ENCODE results near the gene KLF16. TPM values are rescaled to one million over a fixed set of nuclear protein-coding genes. Genes with fewer than 3 reads are reported as not detected.

Gene KLF16
- total and polyA plus RNA-seq, 9 of the 15 experiments (the other 6 are each of a cell fraction or from before 2014, with no cell fraction given): 0.04 to 60.4 (median 6.8) TPM

- TF ChIP-seq, protein P1, sequence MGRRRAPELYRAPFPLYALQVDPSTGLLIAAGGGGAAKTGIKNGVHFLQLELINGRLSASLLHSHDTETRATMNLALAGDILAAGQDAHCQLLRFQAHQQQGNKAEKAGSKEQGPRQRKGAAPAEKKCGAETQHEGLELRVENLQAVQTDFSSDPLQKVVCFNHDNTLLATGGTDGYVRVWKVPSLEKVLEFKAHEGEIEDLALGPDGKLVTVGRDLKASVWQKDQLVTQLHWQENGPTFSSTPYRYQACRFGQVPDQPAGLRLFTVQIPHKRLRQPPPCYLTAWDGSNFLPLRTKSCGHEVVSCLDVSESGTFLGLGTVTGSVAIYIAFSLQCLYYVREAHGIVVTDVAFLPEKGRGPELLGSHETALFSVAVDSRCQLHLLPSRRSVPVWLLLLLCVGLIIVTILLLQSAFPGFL (CRISPR knock-in tag; IDR thresholded peaks at IDR 0.05): no peak
- TF ChIP-seq MYC (IDR thresholded peaks at IDR 0.05; ENCODE audit: low read depth, low read length) (peak; percentile 49), MYC (CRISPR knock-in tag; IDR thresholded peaks at IDR 0.05; ENCODE audit: borderline replicate concordance, low read depth) (no peak), GTF2F1 (IDR thresholded peaks at IDR 0.05; ENCODE audit: low read depth, low read length) (no peak), ZC3H4 (CRISPR knock-in tag; IDR thresholded peaks at IDR 0.05; ENCODE audit: borderline replicate concordance) (no peak), TAF9B (IDR thresholded peaks at IDR 0.05; ENCODE audit: partially characterized antibody) (no peak), SIX5 (IDR thresholded peaks at IDR 0.05; ENCODE audit: borderline replicate concordance in 1 of 2, insufficient read depth in 1 of 2, low read depth in 1 of 2, low read length in 2 of 2) (peak in 1 of 2 experiments; percentile 12; a peak in 1 of 4 replicates), POLR2A (conservative IDR thresholded peaks at IDR 0.05) (peak; percentile 74), DIDO1 (tag; IDR thresholded peaks at IDR 0.05; ENCODE audit: low read depth) (peak; percentile 45; the same call in 1 of the 2 replicates), ESRRB (CRISPR knock-in tag; IDR thresholded peaks at IDR 0.05; ENCODE audit: borderline replicate concordance) (no peak), OTX1 (CRISPR knock-in tag; IDR thresholded peaks at IDR 0.05) (0 out of 2 replicates have a peak, but pooled peaks have one; percentile 42), MAFK (IDR thresholded peaks at IDR 0.05; ENCODE audit: low read length) (no peak), RBM25 (IDR thresholded peaks at IDR 0.05; ENCODE audit: low read depth, low read length, severe bottlenecking) (no peak), GABPA (tag; conservative IDR thresholded peaks at IDR 0.05; ENCODE audit: low read depth) (peak; percentile 76; the same call in 1 of the 2 replicates), HNRNPLL (IDR thresholded peaks at IDR 0.05; ENCODE audit: low read depth, low read length, poor library complexity, severe bottlenecking) (no peak), CBX8 (IDR thresholded peaks at IDR 0.05; ENCODE audit: borderline replicate concordance, extremely low read depth, low read depth, low read length, poor library complexity, severe bottlenecking) (no peak), RFX7 (CRISPR knock-in tag; IDR thresholded peaks at IDR 0.05) (no peak), TAF15 (IDR thresholded peaks at IDR 0.05; ENCODE audit: low read depth, low read length) (no peak), CBFA2T3 (IDR thresholded peaks at IDR 0.05) (0 out of 2 replicates have a peak, but pooled peaks have one; percentile 15), ZFP36 (IDR thresholded peaks at IDR 0.05; ENCODE audit: low read depth, low read length, partially characterized antibody) (peak; percentile 83), KHSRP (IDR thresholded peaks at IDR 0.05) (no peak)
- TF ChIP-seq, protein P2, sequence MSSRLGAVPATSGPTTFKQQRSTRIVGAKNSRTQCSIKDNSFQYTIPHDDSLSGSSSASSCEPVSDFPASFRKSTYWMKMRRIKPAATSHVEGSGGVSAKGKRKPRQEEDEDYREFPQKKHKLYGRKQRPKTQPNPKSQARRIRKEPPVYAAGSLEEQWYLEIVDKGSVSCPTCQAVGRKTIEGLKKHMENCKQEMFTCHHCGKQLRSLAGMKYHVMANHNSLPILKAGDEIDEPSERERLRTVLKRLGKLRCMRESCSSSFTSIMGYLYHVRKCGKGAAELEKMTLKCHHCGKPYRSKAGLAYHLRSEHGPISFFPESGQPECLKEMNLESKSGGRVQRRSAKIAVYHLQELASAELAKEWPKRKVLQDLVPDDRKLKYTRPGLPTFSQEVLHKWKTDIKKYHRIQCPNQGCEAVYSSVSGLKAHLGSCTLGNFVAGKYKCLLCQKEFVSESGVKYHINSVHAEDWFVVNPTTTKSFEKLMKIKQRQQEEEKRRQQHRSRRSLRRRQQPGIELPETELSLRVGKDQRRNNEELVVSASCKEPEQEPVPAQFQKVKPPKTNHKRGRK (tag; IDR thresholded peaks at IDR 0.05): no peak
- TF ChIP-seq, protein P3, sequence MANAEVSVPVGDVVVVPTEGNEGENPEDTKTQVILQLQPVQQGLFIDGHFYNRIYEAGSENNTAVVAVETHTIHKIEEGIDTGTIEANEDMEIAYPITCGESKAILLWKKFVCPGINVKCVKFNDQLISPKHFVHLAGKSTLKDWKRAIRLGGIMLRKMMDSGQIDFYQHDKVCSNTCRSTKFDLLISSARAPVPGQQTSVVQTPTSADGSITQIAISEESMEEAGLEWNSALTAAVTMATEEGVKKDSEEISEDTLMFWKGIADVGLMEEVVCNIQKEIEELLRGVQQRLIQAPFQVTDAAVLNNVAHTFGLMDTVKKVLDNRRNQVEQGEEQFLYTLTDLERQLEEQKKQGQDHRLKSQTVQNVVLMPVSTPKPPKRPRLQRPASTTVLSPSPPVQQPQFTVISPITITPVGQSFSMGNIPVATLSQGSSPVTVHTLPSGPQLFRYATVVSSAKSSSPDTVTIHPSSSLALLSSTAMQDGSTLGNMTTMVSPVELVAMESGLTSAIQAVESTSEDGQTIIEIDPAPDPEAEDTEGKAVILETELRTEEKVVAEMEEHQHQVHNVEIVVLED (CRISPR knock-in tag; IDR thresholded peaks at IDR 0.05): peak; percentile 66
- TF ChIP-seq, protein P4, sequence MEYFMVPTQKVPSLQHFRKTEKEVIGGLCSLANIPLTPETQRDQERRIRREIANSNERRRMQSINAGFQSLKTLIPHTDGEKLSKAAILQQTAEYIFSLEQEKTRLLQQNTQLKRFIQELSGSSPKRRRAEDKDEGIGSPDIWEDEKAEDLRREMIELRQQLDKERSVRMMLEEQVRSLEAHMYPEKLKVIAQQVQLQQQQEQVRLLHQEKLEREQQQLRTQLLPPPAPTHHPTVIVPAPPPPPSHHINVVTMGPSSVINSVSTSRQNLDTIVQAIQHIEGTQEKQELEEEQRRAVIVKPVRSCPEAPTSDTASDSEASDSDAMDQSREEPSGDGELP (CRISPR knock-in tag; IDR thresholded peaks at IDR 0.05; ENCODE audit: borderline replicate concordance): peak; percentile 77; the same call in 1 of the 2 replicates
These were observed 14.8 kb downstream of the KLF16 start, which contains the start of gene REXO1 (continued) for GRCh38 chr19:1848399-1849131.
